HUES64 (cell line): ENCODE data around the gene MUC4.
"Not testable (repeated sequence)": the region's sequence is repeated elsewhere in the genome, so short reads cannot be mapped to it uniquely, and the experiment has no call there.

Experiments used
- H3K27ac ChIP-seq: 2 replicates; pipeline ENCODE4 v1.7.0; 2013; ENCODE audit warnings: low read depth, low read length, inconsistent platforms
- H3K27me3 ChIP-seq: 2 replicates; pipeline ENCODE4 v1.6.1; 2013; ENCODE audit warnings: mild to moderate bottlenecking, low read length; ENCODE audit not compliant: insufficient read depth
- H3K36me3 ChIP-seq: 2 replicates; pipeline ENCODE4 v1.6.1; 2013; ENCODE audit warnings: mild to moderate bottlenecking, low read length; ENCODE audit not compliant: insufficient read depth
- H3K4me1 ChIP-seq: 2 replicates; pipeline ENCODE4 v1.6.1; 2013; ENCODE audit warnings: mild to moderate bottlenecking, low read length, moderate library complexity; ENCODE audit not compliant: insufficient read depth
- H3K4me3 ChIP-seq: 2 replicates; pipeline ENCODE4 v1.5.1; 2013; ENCODE audit warnings: mild to moderate bottlenecking, low read length, moderate library complexity
- H3K9ac ChIP-seq: 2 replicates; pipeline ENCODE4 v1.6.1; 2013; ENCODE audit warnings: mild to moderate bottlenecking, low read depth, low read length
- H3K9me3 ChIP-seq: 2 replicates; pipeline ENCODE4 v1.6.1; 2013; ENCODE audit warnings: low read depth, low read length; ENCODE audit not compliant: insufficient read depth
- WGBS: fragments of 150-250, 120-280 bp; methylation state at CpG from one replicate; pipeline ENCODE4 v1.1.7; 2013; ENCODE audit warnings: missing lambda C conversion rate; 5-methylcytosine and 5-hydroxymethylcytosine counted together

The MUC4 gene

DNA sequence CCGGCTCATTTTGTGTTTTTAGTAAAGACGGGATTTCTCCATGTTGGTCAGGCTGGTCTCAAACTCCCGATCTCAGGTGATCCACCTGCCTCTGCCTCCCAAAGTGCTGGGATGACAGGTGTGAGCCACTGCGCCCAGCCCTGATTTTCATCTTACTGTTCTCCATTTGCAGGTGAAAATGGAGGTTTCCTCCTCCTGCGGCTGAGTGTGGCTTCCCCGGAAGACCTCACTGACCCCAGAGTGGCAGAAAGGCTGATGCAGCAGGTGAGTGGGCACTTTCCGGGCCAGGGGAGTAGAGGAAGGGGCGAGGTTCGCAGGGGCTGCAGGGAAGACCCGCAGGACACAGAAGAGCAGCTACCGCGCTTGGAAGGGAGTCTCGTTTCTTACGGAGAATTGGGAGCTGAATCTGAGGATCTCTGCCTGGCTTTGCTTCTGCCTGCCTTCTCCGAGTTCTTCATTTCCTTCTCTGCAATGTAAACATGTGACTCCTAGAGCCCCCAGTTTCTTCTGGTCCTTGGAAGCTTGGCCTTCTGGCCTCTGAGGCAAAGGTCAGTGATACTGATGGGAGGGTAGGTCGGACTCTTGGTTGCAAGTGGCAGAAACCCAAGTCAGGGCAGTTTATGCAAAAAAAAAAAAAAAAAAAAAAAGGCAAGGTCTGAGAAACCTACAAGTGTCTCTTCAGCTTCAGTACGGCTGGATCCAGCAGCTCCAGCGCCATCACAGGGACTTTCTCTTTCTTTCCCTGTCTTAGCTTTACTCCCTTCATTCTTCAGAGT is 82.1 kb downstream of the MUC4 start:
- Histone ChIP-seq H3K36me3 (no peaks in the 10 kb centered on the region), H3K27ac (no peak overlapping the region), H3K9me3 (no peaks in the 10 kb centered on the region), H3K9ac (no peak overlapping the region), H3K4me3 (no peak overlapping the region), H3K4me1 (no peaks in the 10 kb centered on the region), H3K27me3 (no peaks in the 10 kb centered on the region)
- WGBS, result 86% methylated on average over 18 of the region's 18 CpGs

DNA sequence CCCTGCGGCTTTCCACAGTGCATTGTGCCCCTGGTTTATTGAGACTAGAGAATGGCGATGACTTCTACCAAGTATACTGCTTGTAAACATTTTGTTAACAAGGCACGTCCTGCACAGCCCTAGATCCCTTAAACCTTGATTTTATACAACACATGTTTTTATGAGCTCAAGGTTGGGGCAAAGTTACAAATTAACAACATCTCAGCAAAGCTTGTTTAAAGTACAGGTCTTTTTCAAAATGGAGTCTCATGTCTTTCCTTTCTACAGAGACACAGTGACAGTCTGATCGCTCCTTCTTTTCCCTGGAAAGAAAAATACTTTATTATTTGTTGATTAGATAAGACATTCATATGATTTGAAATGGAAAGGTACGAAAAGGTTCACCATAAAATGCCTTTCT is 82.9 kb downstream of the MUC4 start:
- 94% methylated on average over 2 of the region's 5 CpGs for WGBS
- not testable (repeated sequence) for H3K9ac ChIP-seq, H3K4me1 ChIP-seq, H3K27me3 ChIP-seq, H3K9me3 ChIP-seq, H3K4me3 ChIP-seq, H3K27ac ChIP-seq, H3K36me3 ChIP-seq

DNA sequence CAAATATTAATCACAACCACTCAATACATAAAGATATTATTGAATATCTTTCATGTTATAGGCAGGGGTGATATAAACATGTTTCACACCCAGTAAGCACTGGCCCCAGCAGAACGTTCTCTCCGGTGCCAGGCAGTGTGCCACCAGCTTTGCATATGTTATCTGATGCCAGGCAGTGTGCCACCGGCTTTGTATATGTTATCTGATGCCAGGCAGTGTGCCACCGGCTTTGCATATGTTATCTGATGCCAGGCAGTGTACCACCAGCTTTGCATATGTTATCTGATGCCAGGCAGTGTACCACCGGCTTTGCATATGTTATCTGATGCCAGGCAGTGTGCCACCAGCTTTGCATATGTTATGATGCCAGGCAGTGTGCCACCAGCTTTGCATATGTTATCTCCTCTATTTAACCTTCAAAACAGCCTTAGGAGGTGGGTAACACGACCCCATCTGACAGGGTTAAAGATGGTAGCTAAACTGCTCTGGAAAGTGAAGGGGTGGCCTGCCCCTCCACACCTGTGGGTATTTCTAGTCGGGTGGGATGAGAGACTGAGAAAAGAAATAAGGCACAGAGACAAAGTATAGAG is 84.0 kb downstream of the MUC4 start:
- Histone ChIP-seq H3K9me3 (no peaks in the 10 kb centered on the region), H3K27ac (no peak overlapping the region), H3K36me3 (no peaks in the 10 kb centered on the region), H3K4me1 (no peaks in the 10 kb centered on the region), H3K9ac (no peak overlapping the region), H3K4me3 (no peak overlapping the region), H3K27me3 (no peaks in the 10 kb centered on the region)
- WGBS, result 81% methylated on average over 7 of the region's 7 CpGs

DNA sequence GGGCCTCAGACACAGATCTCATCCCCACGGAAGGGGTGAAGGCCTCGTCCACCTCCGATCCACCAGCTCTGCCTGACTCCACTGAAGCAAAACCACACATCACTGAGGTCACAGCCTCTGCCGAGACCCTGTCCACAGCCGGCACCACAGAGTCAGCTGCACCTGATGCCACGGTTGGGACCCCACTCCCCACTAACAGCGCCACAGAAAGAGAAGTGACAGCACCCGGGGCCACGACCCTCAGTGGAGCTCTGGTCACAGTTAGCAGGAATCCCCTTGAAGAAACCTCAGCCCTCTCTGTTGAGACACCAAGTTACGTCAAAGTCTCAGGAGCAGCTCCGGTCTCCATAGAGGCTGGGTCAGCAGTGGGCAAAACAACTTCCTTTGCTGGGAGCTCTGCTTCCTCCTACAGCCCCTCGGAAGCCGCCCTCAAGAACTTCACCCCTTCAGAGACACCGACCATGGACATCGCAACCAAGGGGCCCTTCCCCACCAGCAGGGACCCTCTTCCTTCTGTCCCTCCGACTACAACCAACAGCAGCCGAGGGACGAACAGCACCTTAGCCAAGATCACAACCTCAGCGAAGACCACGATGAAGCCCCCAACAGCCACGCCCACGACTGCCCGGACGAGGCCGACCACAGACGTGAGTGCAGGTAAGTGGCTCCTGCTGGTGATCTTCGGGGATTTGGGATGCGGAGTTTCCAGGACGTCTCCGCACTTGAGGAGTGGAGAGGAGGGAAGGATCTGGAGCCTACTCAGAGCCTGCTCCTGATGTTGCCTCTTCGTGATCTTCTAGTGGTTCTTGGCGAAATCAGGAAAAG is 85.6 kb downstream of the MUC4 start:
- not testable (repeated sequence) for H3K27me3 ChIP-seq, H3K36me3 ChIP-seq, H3K9me3 ChIP-seq, H3K9ac ChIP-seq, H3K4me3 ChIP-seq, H3K4me1 ChIP-seq, H3K27ac ChIP-seq
- 81% methylated on average over 32 of the region's 32 CpGs for WGBS

DNA sequence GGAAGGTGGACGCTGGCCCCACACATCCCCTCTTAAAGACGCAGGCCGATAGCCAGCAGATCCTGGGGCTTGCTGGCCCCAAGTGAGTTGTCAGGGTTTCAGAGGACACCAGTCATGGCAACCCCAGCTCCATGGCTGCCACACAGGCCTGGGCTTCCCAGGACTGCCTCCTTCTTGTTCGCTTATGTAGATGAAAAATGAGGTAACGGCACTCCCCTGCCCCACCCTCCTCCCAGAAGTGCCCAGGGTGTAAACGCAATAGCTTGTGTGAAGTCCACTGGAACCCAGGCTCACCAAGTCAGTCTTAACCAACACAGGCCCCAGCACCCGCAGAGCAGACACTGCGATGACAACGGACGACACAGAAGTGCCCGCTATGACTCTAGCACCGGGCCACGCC is 87.4 kb downstream of the MUC4 start:
- H3K36me3 ChIP-seq, H3K9ac ChIP-seq, H3K9me3 ChIP-seq, H3K27ac ChIP-seq, H3K27me3 ChIP-seq, H3K4me3 ChIP-seq: not testable (repeated sequence)
- peaks cover 11% of the 10 kb centered on the region; the same call in 1 of the 2 replicates for H3K4me1 ChIP-seq
- 100% methylated on average over 1 of the region's 13 CpGs for WGBS

DNA sequence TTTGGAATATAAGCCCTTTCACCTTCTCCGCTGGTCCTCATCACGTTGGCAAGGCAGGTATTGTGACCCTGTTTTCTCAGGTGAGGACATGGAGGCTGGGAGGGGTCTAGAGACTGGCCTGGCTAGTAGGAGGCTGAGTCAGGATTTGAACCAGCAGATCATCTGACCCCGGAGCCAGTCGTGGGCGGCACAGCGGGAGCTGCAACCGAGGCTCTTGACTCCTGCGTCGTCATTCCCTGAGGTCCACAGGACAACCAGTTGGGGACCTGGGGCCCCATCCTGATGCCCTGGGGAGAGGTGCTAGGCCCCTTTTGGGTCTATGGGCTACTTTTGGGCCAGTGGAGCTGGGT is 88.8 kb downstream of the MUC4 start:
- H3K4me1 ChIP-seq, result peaks cover 23% of the 10 kb centered on the region
- not testable (repeated sequence) for H3K36me3 ChIP-seq, H3K9ac ChIP-seq, H3K27ac ChIP-seq, H3K27me3 ChIP-seq, H3K4me3 ChIP-seq, H3K9me3 ChIP-seq
- WGBS, result 88% methylated on average over 9 of the region's 9 CpGs

DNA sequence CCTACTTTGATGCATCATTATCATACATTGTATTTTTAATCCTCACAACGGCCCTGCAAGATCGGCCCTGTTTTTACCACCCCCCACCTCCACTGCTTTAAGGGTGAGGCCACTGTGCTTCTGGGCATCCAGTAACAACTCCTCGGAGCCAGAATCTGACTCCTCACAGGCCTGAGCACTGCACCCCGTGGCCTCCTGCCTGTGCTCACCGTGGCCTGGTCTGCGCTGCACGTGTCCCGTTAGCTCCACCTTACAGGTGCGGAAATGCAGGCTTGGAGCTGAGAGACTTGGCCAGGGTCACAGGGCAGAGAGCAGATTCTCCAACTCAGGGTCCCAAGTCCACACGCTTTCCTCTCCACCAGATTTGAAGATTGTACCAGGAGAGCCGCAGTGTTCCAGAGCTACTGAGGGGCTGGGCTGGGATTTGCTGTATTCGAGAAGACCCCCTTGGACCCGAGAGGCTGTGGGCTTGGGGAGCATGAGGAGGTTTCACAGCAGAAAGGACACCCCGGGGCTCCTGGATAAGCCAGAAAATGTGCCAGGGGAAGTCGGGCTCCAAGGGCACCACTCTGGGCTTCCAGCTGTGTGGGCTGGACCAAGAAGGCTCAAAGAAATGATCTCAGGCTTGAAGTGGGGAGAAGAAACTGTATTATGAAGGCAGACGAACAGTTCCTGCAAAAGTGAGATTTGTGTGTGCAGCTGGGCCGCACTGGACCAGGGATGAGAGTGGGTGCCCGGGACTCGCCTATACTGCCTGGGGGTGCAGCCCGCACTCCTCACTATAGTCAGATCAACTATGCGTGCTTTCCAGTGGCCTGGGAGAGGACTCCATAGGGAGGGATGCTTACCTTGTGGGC is 89.4 kb downstream of the MUC4 start:
- not testable (repeated sequence) for H3K27me3 ChIP-seq, H3K9me3 ChIP-seq, H3K4me3 ChIP-seq, H3K27ac ChIP-seq, H3K9ac ChIP-seq, H3K36me3 ChIP-seq
- WGBS, result 88% methylated on average over 8 of the region's 21 CpGs
- H3K4me1 ChIP-seq, result peaks cover 29% of the 10 kb centered on the region

DNA sequence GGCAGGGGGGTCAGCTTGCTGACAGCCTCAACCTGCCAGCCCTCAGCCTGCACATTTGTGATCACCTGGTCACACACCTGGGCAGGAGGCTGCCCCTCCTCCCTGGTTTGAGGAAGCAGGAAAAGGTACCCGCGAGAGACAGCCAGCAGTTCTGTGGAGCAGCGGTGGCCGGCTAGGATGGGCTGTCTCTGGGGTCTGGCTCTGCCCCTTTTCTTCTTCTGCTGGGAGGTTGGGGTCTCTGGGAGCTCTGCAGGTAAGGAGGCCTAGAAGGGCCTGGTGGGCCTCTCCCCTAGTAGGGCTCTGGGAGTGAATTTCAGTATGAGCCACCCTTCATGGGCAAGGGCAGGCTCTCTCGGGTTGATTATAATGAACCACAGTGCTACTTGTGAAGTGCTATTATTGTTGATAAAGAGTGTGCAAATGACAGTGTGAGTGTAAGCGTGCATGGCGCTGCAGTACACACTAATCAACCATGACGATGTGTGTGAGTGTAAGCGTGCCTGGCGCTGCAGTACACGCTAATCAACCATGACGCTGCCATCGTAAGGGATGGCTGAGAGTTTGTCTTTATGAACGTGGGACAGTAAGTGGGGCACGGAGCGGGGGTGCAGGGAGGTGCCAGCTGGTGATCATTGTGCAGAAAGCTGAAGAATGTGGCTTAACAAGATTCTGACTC is 90.8 kb downstream of the MUC4 start, which contains the start of gene MUC20:
Gene MUC20 (plus strand): TSS at position 148 of the 676 bp plus-strand sequence. CDS start 30 bp downstream, at position 178.
- peaks cover 30% of the 10 kb centered on the region for H3K4me1 ChIP-seq
- not testable (repeated sequence) for H3K4me3 ChIP-seq, H3K9me3 ChIP-seq, H3K9ac ChIP-seq, H3K27ac ChIP-seq, H3K27me3 ChIP-seq, H3K36me3 ChIP-seq
- WGBS, result 83% methylated on average over 13 of the region's 16 CpGs

DNA sequence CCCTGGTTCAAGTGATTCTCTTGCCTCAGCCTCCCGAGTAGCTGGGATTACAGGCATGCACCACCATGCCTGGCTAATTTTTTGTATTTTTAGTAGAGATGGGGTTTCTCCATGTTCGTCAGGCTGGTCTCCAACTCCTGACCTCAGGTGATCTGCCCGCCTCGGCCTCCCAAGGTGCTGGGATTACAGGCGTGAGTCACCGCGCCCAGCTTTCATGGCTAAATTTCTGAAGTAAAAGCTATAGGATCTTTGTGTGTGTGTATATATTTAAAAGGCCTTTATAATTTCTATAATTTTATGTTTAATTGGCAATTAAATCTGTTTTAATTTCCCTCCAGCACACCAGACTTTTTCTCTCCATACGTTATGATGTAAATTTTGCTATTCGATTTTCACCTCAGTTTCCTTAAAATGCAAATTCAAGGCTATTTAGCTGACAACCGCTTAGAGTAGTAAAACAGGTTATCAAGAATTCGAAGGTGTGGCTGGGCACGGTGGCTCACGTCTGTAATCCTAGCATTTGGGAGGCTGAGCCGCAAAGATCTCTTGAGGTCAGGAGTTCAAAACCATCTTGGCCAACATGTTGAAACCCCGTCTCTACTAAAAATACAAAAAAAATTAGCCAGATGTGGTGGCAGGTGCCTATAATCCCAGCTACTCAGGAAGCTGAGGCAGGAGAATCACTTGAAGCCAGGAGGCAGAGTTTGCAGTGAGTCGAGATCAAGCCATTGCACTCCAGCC is 92.0 kb downstream of the MUC4 start:
- not testable (repeated sequence) for H3K36me3 ChIP-seq, H3K9ac ChIP-seq, H3K27me3 ChIP-seq, H3K27ac ChIP-seq, H3K4me3 ChIP-seq, H3K9me3 ChIP-seq
- H3K4me1 ChIP-seq, result peaks cover 30% of the 10 kb centered on the region
- whole genome bisulfite sequencing, result 90% methylated on average over 16 of the region's 16 CpGs

DNA sequence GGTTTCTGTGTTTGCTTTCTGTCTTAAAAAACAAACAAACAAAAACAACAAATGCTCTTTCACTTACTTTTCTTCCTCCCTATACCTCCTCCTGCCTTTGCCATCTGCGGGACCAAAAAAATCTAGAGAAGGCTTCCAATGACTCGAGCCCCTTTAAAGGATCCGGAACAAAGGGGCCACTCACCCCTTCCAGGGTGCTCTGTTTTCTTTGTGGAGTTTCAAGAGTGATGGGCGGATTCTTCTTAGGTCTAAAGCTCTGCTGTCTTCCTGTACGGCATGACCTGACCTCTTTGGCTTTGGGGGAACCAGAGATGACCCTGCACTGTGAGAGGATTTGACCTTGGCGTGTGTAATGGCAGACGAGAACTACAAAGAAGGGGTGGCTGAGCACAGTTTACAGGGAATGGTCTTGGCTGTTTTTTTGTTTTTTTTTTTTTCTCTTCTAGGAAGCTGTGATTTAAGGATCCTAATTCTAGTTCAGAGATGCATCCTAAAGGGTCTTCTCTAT is 93.2 kb downstream of the MUC4 start:
- H3K4me1 ChIP-seq, result peaks cover 30% of the 10 kb centered on the region
- H3K9me3 ChIP-seq, result no peaks in the 10 kb centered on the region; the same call in 1 of the 2 replicates
- 74% methylated on average over 7 of the region's 7 CpGs for WGBS
- no peaks in the 10 kb centered on the region; the same call in 1 of the 2 replicates for H3K27me3 ChIP-seq
- no peaks in the 10 kb centered on the region for H3K36me3 ChIP-seq
- H3K9ac ChIP-seq, result no peak overlapping the region
- H3K4me3 ChIP-seq, result no peak overlapping the region
- no peak overlapping the region for H3K27ac ChIP-seq
